BJ (cell line): ENCODE results near the gene PDXK. TPM values are rescaled to one million over a fixed set of nuclear protein-coding genes. Genes with fewer than 3 reads are reported as not detected.

Source experiments
- CTCF ChIA-PET: fragments of 350-600 bp; formaldehyde crosslinking; extraction: SDS; loops from one replicate; lab custom pipeline; 2021; ENCODE audit warnings: antibody characterized with exemption, inconsistent platforms; lab: Yijun Ruan, JAX
- POLR2A ChIA-PET: fragments of 300-600 bp; sonication (Branson Sonifier 250); formaldehyde crosslinking; extraction: SDS; loops from one replicate; lab custom pipeline; 2021; ENCODE audit warnings: antibody characterized with exemption; lab: Charles Lee
- DNase-seq: peaks from one replicate; pipeline ENCODE4 v3.0.0-alpha.2; 2011; ENCODE audit warnings: low read depth
- H3K27me3 ChIP-seq: 2 replicates; pipeline ENCODE4 v1.6.0; 2011; ENCODE audit warnings: low read length; ENCODE audit not compliant: control insufficient read depth, insufficient read depth
- H3K36me3 ChIP-seq: 2 replicates; pipeline ENCODE4 v1.5.1; 2011; ENCODE audit warnings: low read length; ENCODE audit not compliant: control insufficient read depth, insufficient read depth
- H3K4me3 ChIP-seq: 2 replicates; pipeline ENCODE4 v1.5.1; 2011; ENCODE audit warnings: low read depth, mild to moderate bottlenecking, control low read depth, low read length
- polyA plus RNA-seq: library from polyadenylated mRNA; depleted of rRNA; stranded (reverse); fragments of >200 nt; gene quantifications from 2 replicates; pipeline ENCODE4 v1.2.3, GENCODE V29; 2011
- TF ChIP-seq, protein P1 (sequence below): IDR thresholded peaks from 2 replicates; pipeline ENCODE4 v1.5.1; 2011; ENCODE audit warnings: low read depth, mild to moderate bottlenecking, control low read depth, inconsistent platforms, low read length, moderate library complexity; ENCODE audit not compliant: insufficient read depth

The PDXK gene
- polyA plus RNA-seq, 1 experiment: 192 TPM

GRCh38 chr21:43727519-43728153 is 8.7 kb downstream of the PDXK start:
- TF ChIP-seq, protein P1, sequence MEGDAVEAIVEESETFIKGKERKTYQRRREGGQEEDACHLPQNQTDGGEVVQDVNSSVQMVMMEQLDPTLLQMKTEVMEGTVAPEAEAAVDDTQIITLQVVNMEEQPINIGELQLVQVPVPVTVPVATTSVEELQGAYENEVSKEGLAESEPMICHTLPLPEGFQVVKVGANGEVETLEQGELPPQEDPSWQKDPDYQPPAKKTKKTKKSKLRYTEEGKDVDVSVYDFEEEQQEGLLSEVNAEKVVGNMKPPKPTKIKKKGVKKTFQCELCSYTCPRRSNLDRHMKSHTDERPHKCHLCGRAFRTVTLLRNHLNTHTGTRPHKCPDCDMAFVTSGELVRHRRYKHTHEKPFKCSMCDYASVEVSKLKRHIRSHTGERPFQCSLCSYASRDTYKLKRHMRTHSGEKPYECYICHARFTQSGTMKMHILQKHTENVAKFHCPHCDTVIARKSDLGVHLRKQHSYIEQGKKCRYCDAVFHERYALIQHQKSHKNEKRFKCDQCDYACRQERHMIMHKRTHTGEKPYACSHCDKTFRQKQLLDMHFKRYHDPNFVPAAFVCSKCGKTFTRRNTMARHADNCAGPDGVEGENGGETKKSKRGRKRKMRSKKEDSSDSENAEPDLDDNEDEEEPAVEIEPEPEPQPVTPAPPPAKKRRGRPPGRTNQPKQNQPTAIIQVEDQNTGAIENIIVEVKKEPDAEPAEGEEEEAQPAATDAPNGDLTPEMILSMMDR: no peak
- H3K27me3 ChIP-seq: no peaks in the 10 kb centered on the region
- no peak overlapping the region for H3K4me3 ChIP-seq
- POLR2A ChIA-PET: no interaction called here
- no peak for DNase-seq
- peaks cover 11% of the 10 kb centered on the region for H3K36me3 ChIP-seq
- CTCF ChIA-PET: interaction anchor here (1.3 to 1.4 kb wide), 2 partner anchors 10 to 15 kb away, joined by 3 to 6 read pairs; no protein-coding TSS in a partner anchor

DNA sequence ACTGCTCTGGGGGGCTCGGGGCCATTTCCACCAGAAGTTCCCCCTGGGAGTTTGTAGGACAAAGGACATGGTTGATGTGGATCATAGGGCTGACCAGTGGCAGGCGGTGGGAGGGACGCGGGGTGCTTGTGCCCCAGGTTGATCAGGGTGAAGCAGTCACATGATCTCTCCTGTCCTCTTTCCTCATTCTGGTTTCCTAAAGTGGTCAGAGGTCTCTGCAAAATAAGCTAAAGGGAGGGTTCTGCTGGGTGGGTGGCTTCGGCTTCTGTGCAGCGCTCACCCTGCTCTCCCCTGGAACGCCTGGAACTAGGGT is 9.2 kb downstream of the PDXK start:
- H3K27me3 ChIP-seq: no peaks in the 10 kb centered on the region
- H3K36me3 ChIP-seq: peaks cover 11% of the 10 kb centered on the region
- ChIA-PET CTCF (interaction anchor here (1.3 to 1.4 kb wide), 2 partner anchors 11 to 16 kb away, joined by 3 to 6 read pairs; no protein-coding TSS in a partner anchor), POLR2A (no interaction called here)
- no peak for DNase-seq
- H3K4me3 ChIP-seq: no peak overlapping the region
- TF ChIP-seq, protein P1: no peak

DNA sequence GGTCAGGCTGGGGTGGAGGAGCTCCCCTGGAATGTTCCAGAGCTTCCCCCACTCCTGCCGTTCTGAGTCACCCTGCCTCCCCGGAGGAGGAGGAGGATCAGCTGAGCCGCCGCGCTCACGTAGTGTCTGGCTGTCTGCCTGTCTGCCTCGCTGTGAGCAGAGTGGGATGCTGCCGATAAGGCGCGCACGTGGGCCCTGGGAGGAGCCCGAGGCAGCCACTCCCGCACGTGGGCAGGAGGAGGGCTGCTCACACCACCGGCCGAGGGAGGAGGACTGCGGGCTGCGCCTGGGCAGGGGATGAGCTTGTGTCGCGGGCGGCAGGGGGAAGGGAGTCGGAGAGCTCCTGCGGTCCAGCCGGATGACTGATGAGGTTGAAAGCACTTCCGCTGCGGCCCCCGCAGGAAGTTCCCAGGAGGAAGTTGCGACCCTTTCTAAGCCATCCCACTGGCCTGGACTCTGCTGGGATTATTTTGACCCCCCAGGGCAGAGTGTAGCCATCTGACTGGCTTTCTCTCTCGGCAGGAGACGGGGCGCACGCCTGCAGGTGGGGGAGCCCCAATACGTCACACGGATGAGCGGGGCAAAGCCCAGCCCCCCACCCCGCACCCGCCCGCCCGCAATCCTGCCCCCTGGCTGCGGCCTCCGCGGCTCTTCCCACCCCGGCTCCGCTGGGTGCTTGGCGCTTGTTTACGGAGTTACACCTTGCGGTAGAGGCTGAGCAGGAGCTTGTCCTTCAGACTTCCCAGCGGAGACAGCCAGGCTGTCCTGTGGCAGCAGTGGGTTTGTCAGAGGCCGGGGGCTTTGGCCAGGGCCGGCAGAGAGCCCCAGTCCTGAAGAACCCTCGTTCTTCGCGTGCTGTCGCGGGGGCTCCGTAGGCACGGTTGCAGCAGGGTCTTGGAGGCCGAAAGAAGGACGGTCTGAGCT is 9.8 kb downstream of the PDXK start:
- TF ChIP-seq, protein P1: peak; percentile 46
- H3K4me3 ChIP-seq: peak overlapping the region; percentile 52
- DNase-seq: peak; percentile 95
- ChIA-PET CTCF (interaction anchor here (0.8 to 1.4 kb wide), 3 partner anchors 11 to 60 kb away, joined by 3 to 6 read pairs (median 3); no protein-coding TSS in a partner anchor), POLR2A (interaction anchor here (0.6 kb wide), 1 partner anchor 15 kb away, joined by 4 read pairs; no protein-coding TSS in a partner anchor)
- peaks cover 8% of the 10 kb centered on the region for H3K36me3 ChIP-seq
- H3K27me3 ChIP-seq: no peaks in the 10 kb centered on the region

DNA sequence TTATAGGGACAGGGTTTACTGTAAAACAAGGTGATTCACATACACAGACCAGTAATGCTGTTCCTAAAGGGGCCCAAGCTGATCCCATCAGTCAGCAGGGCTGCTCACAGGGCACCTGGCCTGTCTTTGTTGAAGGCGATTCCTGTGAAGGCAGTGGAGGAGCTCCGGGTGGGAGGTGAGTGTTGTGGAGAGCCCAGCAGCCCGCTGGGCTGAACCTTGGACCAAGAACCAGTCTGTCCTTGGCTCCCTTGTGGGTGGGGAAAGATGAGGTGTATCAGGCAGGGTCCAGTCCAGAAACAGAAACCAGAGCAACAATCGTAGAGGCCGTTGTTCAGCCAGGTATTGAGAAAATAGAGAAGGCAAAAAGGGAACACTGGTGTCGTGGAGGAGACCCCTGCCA is 12.5 kb downstream of the PDXK start:
- no peak for DNase-seq
- TF ChIP-seq, protein P1: no peak
- no peak overlapping the region for H3K4me3 ChIP-seq
- peaks cover 4% of the 10 kb centered on the region for H3K36me3 ChIP-seq
- ChIA-PET CTCF (no interaction called here), POLR2A (no interaction called here)
- no peaks in the 10 kb centered on the region for H3K27me3 ChIP-seq
